Body of pancreas (tissue), 4 donors: ENCODE results near the gene PLA2G2E.

Experiments used
- CTCF ChIP-seq, 7 experiments: fragments of 450-650 bp in 4 of 7; fragments of 200-600 bp in 3 of 7; sonication (generic) in 3 of 7; IDR thresholded peaks; one replicate each; pipeline ENCODE4 v1.5.1; 2016 to 2019; ENCODE audit warnings: antibody characterized with exemption in 7 of 7
- POLR2A ChIP-seq, 3 donors: fragments of 450-650 bp; IDR thresholded peaks; one replicate each; pipeline ENCODE4 v1.6.1; 2016; ENCODE audit warnings: antibody characterized with exemption in 3 of 3, mild to moderate bottlenecking in 2 of 3

GRCh38 chr1:19940486-19941205, 17.2 kb upstream of the PLA2G2E start:
- TF ChIP-seq CTCF (IDR thresholded peaks at IDR 0.05) (no peak), POLR2A (IDR thresholded peaks at IDR 0.05) (no peak)
